ENCODE results near the gene NMD3.
A peak's percentile ranks its signal among the peaks of the same experiment; 100 is the strongest.
"Not testable (repeated sequence)": the region's sequence is repeated elsewhere in the genome, so short reads cannot be mapped to it uniquely, and the experiment has no call there.

NMD3 gene

GRCh38 chr3:161220850-161221753 is at the start of gene NMD3:
TSS of gene NMD3 (plus strand) at chr3:161221311. CDS start at chr3:161222014, 703 bp downstream.
- DNase-seq: peak; percentile 92

- DNase-seq: no peak
Observed at GRCh38 chr3:161171639-161172552, 49.2 kb upstream of the NMD3 start.

GRCh38 chr3:161175506-161175905 is 45.6 kb upstream of the NMD3 start:
- DNase-seq: no peak

- DNase-seq: no peak
Observed at GRCh38 chr3:161177991-161178390, 43.1 kb upstream of the NMD3 start.

- DNase-seq: not testable (repeated sequence)
Observed at GRCh38 chr3:161181371-161181770, 39.7 kb upstream of the NMD3 start.

GRCh38 chr3:161187046-161187445 is 34.1 kb upstream of the NMD3 start:
- DNase-seq: no peak

GRCh38 chr3:161197855-161198850 is 23.0 kb upstream of the NMD3 start:
- no peak for DNase-seq

GRCh38 chr3:161199926-161200325 is 21.2 kb upstream of the NMD3 start:
- DNase-seq: no peak

GRCh38 chr3:161203485-161204098 is 17.5 kb upstream of the NMD3 start:
- DNase-seq: no peak

GRCh38 chr3:161208931-161209330 is 12.2 kb upstream of the NMD3 start:
- DNase-seq: no peak

GRCh38 chr3:161212171-161212771 is 8.8 kb upstream of the NMD3 start:
- DNase-seq: no peak

GRCh38 chr3:161212906-161213305 is 8.2 kb upstream of the NMD3 start:
- no peak for DNase-seq

- no peak for DNase-seq
Observed at GRCh38 chr3:161213644-161214043, 7.5 kb upstream of the NMD3 start.

- no peak for DNase-seq
Observed at GRCh38 chr3:161215185-161215584, 5.9 kb upstream of the NMD3 start.

- no peak for DNase-seq
Observed at GRCh38 chr3:161217496-161217895, 3.6 kb upstream of the NMD3 start.

GRCh38 chr3:161219495-161219894 is 1.6 kb upstream of the NMD3 start:
- DNase-seq: no peak

- no peak for DNase-seq
Observed at GRCh38 chr3:161221806-161222600, 892 bp downstream of the NMD3 start.

GRCh38 chr3:161222662-161223061 is 1.6 kb downstream of the NMD3 start:
- DNase-seq: no peak

GRCh38 chr3:161224786-161225185 is 3.7 kb downstream of the NMD3 start:
- DNase-seq: no peak

- no peak for DNase-seq
Observed at GRCh38 chr3:161230621-161231171, 9.6 kb downstream of the NMD3 start.
